B cell (primary cell): ENCODE results near the gene OR2AT4.

Source experiments
- CTCF ChIP-seq: fragments of 200-600 bp; IDR thresholded peaks from one replicate; pipeline ENCODE4 v1.8.0; 2022; ENCODE audit warnings: antibody characterized with exemption, mild to moderate bottlenecking
- EZH2 ChIP-seq: IDR thresholded peaks from 2 replicates; pipeline ENCODE4 v1.6.1; 2012; ENCODE audit warnings: borderline replicate concordance, low read depth, mild to moderate bottlenecking, moderate library complexity, low read length; ENCODE audit not compliant: insufficient read depth, poor library complexity, severe bottlenecking

DNA sequence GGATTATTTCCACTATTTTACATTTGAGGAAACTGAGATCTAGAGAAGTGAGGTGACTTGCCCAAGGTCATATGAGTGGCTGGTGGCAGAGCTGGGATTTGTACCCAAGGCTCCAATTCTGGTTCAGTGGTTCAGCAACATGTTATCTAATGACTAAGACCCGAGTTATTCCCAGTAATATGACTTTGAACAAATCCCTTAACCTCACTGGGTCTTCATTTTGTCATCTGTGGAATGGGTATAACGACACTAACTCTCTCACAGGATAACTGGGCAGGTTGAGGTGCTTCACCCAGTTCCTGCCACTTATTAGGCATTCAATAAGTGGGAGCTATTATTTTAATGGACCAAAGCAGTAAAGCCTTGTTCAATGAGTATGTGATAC is 489 bp upstream of the OR2AT4 start:
- TF ChIP-seq CTCF, result no peak
- no peak for TF ChIP-seq EZH2
